Keratinocyte (primary cell): Measurements from ENCODE around the gene GPR137B. TPM values are rescaled to one million over a fixed set of nuclear protein-coding genes. Genes with fewer than 3 reads are reported as not detected.

Source experiments
- DNase-seq: peaks from one replicate; pipeline ENCODE4 v3.0.0-alpha.2; 2011; ENCODE audit warnings: low read depth, missing footprints, low spot score
- FAIRE-seq: peaks from 2 replicates; lab custom pipeline; 2011; peaks lifted over from hg19 to GRCh38; lab: Jason Lieb, UNC
- H2AFZ ChIP-seq: 2 replicates; pipeline ENCODE4 v1.6.0; 2012; ENCODE audit warnings: low read length, control low read depth, inconsistent platforms; ENCODE audit not compliant: control insufficient read depth
- H3K27ac ChIP-seq: 2 replicates; pipeline ENCODE4 v1.5.1; 2011; ENCODE audit warnings: low read length; ENCODE audit not compliant: control insufficient read depth, insufficient read depth
- H3K27me3 ChIP-seq: 3 replicates; pipeline ENCODE4 v1.6.0; 2011; ENCODE audit warnings: low read length; ENCODE audit not compliant: control insufficient read depth, insufficient read depth; ENCODE audit errors: extremely low read depth
- H3K36me3 ChIP-seq, 2 experiments: 2 replicates in 1 of 2; 3 replicates in 1 of 2; pipeline ENCODE4 v1.5.1; 2011; ENCODE audit warnings: low read length in 2 of 2, mild to moderate bottlenecking in 1 of 2; ENCODE audit not compliant: control insufficient read depth in 2 of 2, insufficient read depth in 2 of 2; ENCODE audit errors: extremely low read depth in 1 of 2
- H3K4me1 ChIP-seq: 3 replicates; pipeline ENCODE4 v1.5.1; 2011; ENCODE audit warnings: low read length; ENCODE audit not compliant: control insufficient read depth, insufficient read depth; ENCODE audit errors: extremely low read depth
- H3K4me2 ChIP-seq: 3 replicates; pipeline ENCODE4 v1.6.0; 2011; ENCODE audit warnings: low read depth, low read length; ENCODE audit not compliant: control insufficient read depth, insufficient read depth; ENCODE audit errors: extremely low read depth
- H3K4me3 ChIP-seq, 3 experiments: fragments of 200-600 bp in 1 of 3; sonication (generic) in 1 of 3; 2 replicates in 2 of 3; 3 replicates in 1 of 3; pipeline ENCODE4 v1.5.1; 2011 to 2016; ENCODE audit warnings: low read length in 3 of 3, mild to moderate bottlenecking in 3 of 3, control low read depth in 2 of 3, inconsistent platforms in 1 of 3, low read depth in 1 of 3, mixed read lengths in 1 of 3, mixed run types in 1 of 3, moderate library complexity in 1 of 3; ENCODE audit not compliant: control insufficient read depth in 2 of 3, insufficient read depth in 2 of 3; ENCODE audit errors: extremely low read depth in 1 of 3
- H3K79me2 ChIP-seq: 2 replicates; pipeline ENCODE4 v1.6.0; 2012; ENCODE audit warnings: low read length; ENCODE audit not compliant: control insufficient read depth, insufficient read depth
- H3K9ac ChIP-seq: 3 replicates; pipeline ENCODE4 v1.6.0; 2011; ENCODE audit warnings: low read length; ENCODE audit not compliant: control insufficient read depth, insufficient read depth; ENCODE audit errors: extremely low read depth
- H3K9me1 ChIP-seq: 3 replicates; pipeline ENCODE4 v1.6.0; 2011; ENCODE audit warnings: low read length; ENCODE audit not compliant: control insufficient read depth, insufficient read depth; ENCODE audit errors: extremely low read depth
- H3K9me3 ChIP-seq: 2 replicates; pipeline ENCODE4 v1.5.1; 2012; ENCODE audit warnings: low read depth, low read length; ENCODE audit not compliant: control insufficient read depth
- H4K20me1 ChIP-seq: 3 replicates; pipeline ENCODE4 v1.6.0; 2011; ENCODE audit warnings: low read length; ENCODE audit not compliant: control insufficient read depth, insufficient read depth; ENCODE audit errors: extremely low read depth
- CTCF ChIP-seq, 3 experiments: IDR thresholded peaks in 1 of 3; conservative IDR thresholded peaks in 1 of 3; optimal IDR thresholded peaks in 1 of 3; 2 replicates in 2 of 3; 3 replicates in 1 of 3; pipeline versions ENCODE3 to v1.5.1; 2011; ENCODE audit warnings: low read length in 3 of 3, mild to moderate bottlenecking in 3 of 3, moderate library complexity in 2 of 3, control low read depth in 1 of 3, inconsistent platforms in 1 of 3; ENCODE audit not compliant: insufficient read depth in 2 of 3; ENCODE audit errors: extremely low read depth in 1 of 3
- EZH2 ChIP-seq: IDR thresholded peaks from one replicate; pipeline ENCODE4 v1.6.1; 2012; ENCODE audit warnings: inconsistent platforms, mild to moderate bottlenecking, low read length, moderate library complexity
- dilution Hi-C: fragments of 300-500 bp; cut with MboI; formaldehyde crosslinking; loops from one replicate; pipeline ENCODE4 v1.7.0; 2020; ENCODE audit warnings: low sequenced_read_pairs; ENCODE audit not compliant: extremely low pct_ligation_motif_present
- polyA plus RNA-seq, 5 experiments: library from polyadenylated mRNA; depleted of rRNA in 3 of 5; stranded (reverse) in 3 of 5; stranded (forward) in 1 of 5; unstranded in 1 of 5; fragments of >200 nt; gene quantifications; 1 replicate in 1 of 5; 2 replicates in 3 of 5; 3 replicates in 1 of 5; pipeline versions ENCODE4 v1.2.1 to v1.2.3, GENCODE V29; 2011 to 2012; ENCODE audit warnings: missing spikeins in 2 of 5, low read depth in 1 of 5, low replicate concordance in 1 of 5

The GPR137B gene
- polyA plus RNA-seq, 1 donor (not counting 4 experiments of a cell fraction or from before 2014, with no cell fraction given) = 7.1 TPM

- H3K27ac ChIP-seq = no peak overlapping the region
- no peaks in the 10 kb centered on the region for H3K36me3 ChIP-seq
- no peaks in the 10 kb centered on the region for H3K9me3 ChIP-seq
- no peak overlapping the region for H3K9ac ChIP-seq
- dilution Hi-C loops = no loop called here
- no peaks in the 10 kb centered on the region for H3K9me1 ChIP-seq
- DNase-seq = no peak
- FAIRE-seq = no peak
- no peaks in the 10 kb centered on the region for H4K20me1 ChIP-seq
- peaks cover 5% of the 10 kb centered on the region for H3K79me2 ChIP-seq
- no peak overlapping the region for H2AFZ ChIP-seq
- no peaks in the 10 kb centered on the region for H3K4me1 ChIP-seq
- TF ChIP-seq EZH2 (no peak), CTCF (optimal IDR thresholded peaks at IDR 0.05 in 1 of 3, IDR thresholded peaks at IDR 0.05 in 1 of 3, conservative IDR thresholded peaks at IDR 0.05 in 1 of 3; ENCODE audit: extremely low read depth in 1 of 3, insufficient read depth in 2 of 3, low read length in 3 of 3) (no peak)
- H3K4me2 ChIP-seq = no peak overlapping the region
- H3K27me3 ChIP-seq = no peaks in the 10 kb centered on the region
- no peak overlapping the region for H3K4me3 ChIP-seq
Observed at GRCh38 chr1:236150311-236150955, 8.1 kb downstream of the GPR137B start.

GRCh38 chr1:236150986-236151385, 8.6 kb downstream of the GPR137B start:
- Histone ChIP-seq H3K79me2 (peaks cover 5% of the 10 kb centered on the region), H2AFZ (no peak overlapping the region), H3K36me3 (no peaks in the 10 kb centered on the region), H4K20me1 (no peaks in the 10 kb centered on the region), H3K9me1 (no peaks in the 10 kb centered on the region), H3K4me3 (no peak overlapping the region), H3K27ac (no peak overlapping the region), H3K27me3 (no peaks in the 10 kb centered on the region), H3K4me2 (no peak overlapping the region), H3K4me1 (no peaks in the 10 kb centered on the region), H3K9me3 (no peaks in the 10 kb centered on the region), H3K9ac (no peak overlapping the region)
- dilution Hi-C loops = no loop called here
- FAIRE-seq (no peak), DNase-seq (no peak)
- no peak for TF ChIP-seq CTCF (optimal IDR thresholded peaks at IDR 0.05 in 1 of 3, IDR thresholded peaks at IDR 0.05 in 1 of 3, conservative IDR thresholded peaks at IDR 0.05 in 1 of 3; ENCODE audit: extremely low read depth in 1 of 3, insufficient read depth in 2 of 3, low read length in 3 of 3)
- no peak for TF ChIP-seq EZH2
